K562 (cell line): ENCODE results near the gene SYNPO2. TPM values are rescaled to one million over a fixed set of nuclear protein-coding genes. Genes with fewer than 3 reads are reported as not detected.

ENCODE experiments used
- ATAC-seq: fragments of 200-7000 bp; cut with Tn5 transposase; 3 replicates; pipeline ENCODE4 v1.9.1; 2020; ENCODE audit warnings: moderate library complexity
- BruUV-seq: library from RNA; stranded (reverse); fragments of 400-500 nt; replicated peaks from 2 replicates; lab custom pipeline; 2021; lab: Mats Ljungman, UMichigan
- CTCF ChIA-PET: fragments of 300-600 bp; formaldehyde crosslinking; extraction: SDS; loops from one replicate; lab custom pipeline; 2021; ENCODE audit warnings: low intra/inter-chr PET ratio; lab: Yijun Ruan, JAX
- POLR2A ChIA-PET: fragments of 300-600, 350-650 bp; sonication (Branson Sonifier 250); formaldehyde crosslinking; extraction: SDS; loops from one replicate; lab custom pipeline; 2021; ENCODE audit warnings: antibody characterized with exemption, inconsistent platforms; lab: Yijun Ruan, JAX
- DNase-seq, 4 experiments: peaks; one replicate each; pipeline versions ENCODE4 v3.0.0 to v3.0.0-alpha.2; 2011 to 2018; ENCODE audit warnings: low spot score in 3 of 4, mixed read lengths in 3 of 4; ENCODE audit errors: extremely low read depth in 1 of 4
- FAIRE-seq: peaks from 2 replicates; lab custom pipeline; 2011; peaks lifted over from hg19 to GRCh38; lab: Jason Lieb, UNC
- H2AFZ ChIP-seq: 2 replicates; pipeline ENCODE4 v1.6.0; 2011; ENCODE audit warnings: low read depth, low read length, control low read depth, inconsistent platforms
- H3K27ac ChIP-seq: fragments of 200-600 bp; 3 replicates; pipeline ENCODE4 v1.8.0; 2011; ENCODE audit warnings: low read depth, mild to moderate bottlenecking, control low read depth, inconsistent platforms, low read length, moderate library complexity, mixed read lengths; ENCODE audit errors: extremely low read depth
- H3K27me3 ChIP-seq, 2 experiments: fragments of 300-600 bp in 1 of 2; 2 replicates in 1 of 2; 3 replicates in 1 of 2; pipeline versions ENCODE4 v1.6.0 to v1.8.0; 2011; ENCODE audit warnings: inconsistent platforms in 2 of 2, low read length in 2 of 2, mild to moderate bottlenecking in 1 of 2, mixed read lengths in 1 of 2, moderate library complexity in 1 of 2; ENCODE audit not compliant: control insufficient read depth in 2 of 2, insufficient read depth in 2 of 2
- H3K36me3 ChIP-seq: fragments of 300-600 bp; 3 replicates; pipeline ENCODE4 v1.8.0; 2011; ENCODE audit warnings: mild to moderate bottlenecking, low read length, inconsistent platforms; ENCODE audit not compliant: control insufficient read depth, insufficient read depth
- H3K4me1 ChIP-seq, 2 experiments: fragments of 200-600 bp in 1 of 2; replicated peaks in 1 of 2; 2 replicates in 1 of 2; 3 replicates in 1 of 2; pipeline versions ENCODE4 v1.5.1 to v1.8.0; 2011; ENCODE audit warnings: inconsistent platforms in 2 of 2, low read length in 2 of 2, mild to moderate bottlenecking in 1 of 2, mixed read lengths in 1 of 2, moderate library complexity in 1 of 2; ENCODE audit not compliant: control insufficient read depth in 2 of 2, insufficient read depth in 2 of 2
- H3K4me2 ChIP-seq: 2 replicates; pipeline ENCODE4 v1.6.1; 2011; ENCODE audit warnings: low read length, control low read depth, inconsistent platforms, mixed read lengths; ENCODE audit not compliant: insufficient read depth
- H3K4me3 ChIP-seq: fragments of 200-600 bp; sonication (generic), shearing (Covaris generic); 2 replicates; pipeline ENCODE4 v1.5.1; 2016; ENCODE audit warnings: control low read depth, inconsistent platforms
- H3K79me2 ChIP-seq: fragments of 200-600 bp; 3 replicates; pipeline ENCODE4 v1.8.0; 2011; ENCODE audit warnings: low read length, inconsistent platforms; ENCODE audit not compliant: control insufficient read depth, insufficient read depth
- H3K9ac ChIP-seq, 2 experiments: 2 replicates each; pipeline versions ENCODE4 v1.6.0 to v1.6.1; 2011; ENCODE audit warnings: low read depth in 2 of 2, low read length in 2 of 2, control low read depth in 1 of 2, inconsistent platforms in 1 of 2, mild to moderate bottlenecking in 1 of 2, mixed read lengths in 1 of 2; ENCODE audit not compliant: insufficient read depth in 1 of 2
- H3K9me1 ChIP-seq: one replicate; pipeline ENCODE4 v1.6.0; 2011; ENCODE audit warnings: inconsistent platforms, mild to moderate bottlenecking, low read length, moderate library complexity; ENCODE audit not compliant: control insufficient read depth, insufficient read depth
- H3K9me3 ChIP-seq: replicated peaks from 2 replicates; pipeline ENCODE4 v1.5.1; 2011; ENCODE audit warnings: low read depth, low read length, inconsistent platforms; ENCODE audit not compliant: control insufficient read depth, insufficient read depth
- H4K20me1 ChIP-seq: replicated peaks from 2 replicates; pipeline ENCODE4 v1.6.1; 2011; ENCODE audit warnings: low read length, inconsistent platforms, mixed read lengths; ENCODE audit not compliant: control insufficient read depth, insufficient read depth
- BCL6 ChIP-seq: fragments of 250-450 bp; sonication (Bioruptor Pico); IDR thresholded peaks from 2 replicates; pipeline ENCODE4 v1.4.0; 2020
- MYC ChIP-seq, 2 experiments: fragments of 250-450 bp in 1 of 2; sonication (Bioruptor Pico) in 1 of 2; IDR thresholded peaks; 2 replicates each; pipeline versions ENCODE4 v1.5.1 to v1.6.1; 2012 to 2021; ENCODE audit warnings: low read depth in 2 of 2, borderline replicate concordance in 1 of 2, improper control_type of control experiment in 1 of 2, low read length in 1 of 2, mild to moderate bottlenecking in 1 of 2, moderate library complexity in 1 of 2
- PHF20 ChIP-seq: fragments of 450-650 bp; IDR thresholded peaks from 2 replicates; pipeline ENCODE4 v1.6.1; 2018; ENCODE audit not compliant: partially characterized antibody
- PRPF4 ChIP-seq: fragments of 200-400 bp; formaldehyde crosslinking; IDR thresholded peaks from one replicate; pipeline ENCODE4 v1.6.1; 2017; ENCODE audit warnings: low read length, low read depth, mild to moderate bottlenecking; ENCODE audit not compliant: insufficient read depth, poor library complexity, severe bottlenecking
- RHOXF2B ChIP-seq: fragments of 250-450 bp; sonication (Bioruptor Pico); conservative IDR thresholded peaks from 2 replicates; pipeline ENCODE4 v1.5.1; 2021
- YBX1 ChIP-seq: fragments of 450-650 bp; IDR thresholded peaks from 2 replicates; pipeline ENCODE4 v1.7.1; 2016; ENCODE audit warnings: mild to moderate bottlenecking
- ZNF133 ChIP-seq: fragments of 250-450 bp; sonication (Bioruptor Pico); IDR thresholded peaks from 2 replicates; pipeline ENCODE4 v1.4.0; 2020; ENCODE audit warnings: mild to moderate bottlenecking
- ZNF436 ChIP-seq: fragments of 250-450, 450-650 bp; sonication (Bioruptor Pico); formaldehyde crosslinking; IDR thresholded peaks from 2 replicates; pipeline ENCODE4 v1.7.0; 2020; ENCODE audit warnings: mild to moderate bottlenecking
- ZNF699 ChIP-seq: fragments of 250-450 bp; sonication (Bioruptor Pico); IDR thresholded peaks from 2 replicates; pipeline ENCODE4 v1.8.0; 2021; ENCODE audit warnings: mild to moderate bottlenecking, moderate library complexity; ENCODE audit not compliant: insufficient replicate concordance
- ZNF785 ChIP-seq: fragments of 250-450 bp; sonication (Bioruptor Pico); IDR thresholded peaks from 2 replicates; pipeline ENCODE4 v1.4.0; 2020; ENCODE audit warnings: mild to moderate bottlenecking
- WGBS: fragments of 100-300 bp; shearing (Covaris generic); methylation state at CpG from one replicate; pipeline ENCODE4 v1.1.6; 2016; ENCODE audit warnings: low coverage, mixed read lengths; ENCODE audit not compliant: insufficient coverage; ENCODE audit errors: missing lambda C conversion rate; 5-methylcytosine and 5-hydroxymethylcytosine counted together
- in situ Hi-C: fragments of 300-500 bp; cut with MboI; formaldehyde crosslinking; loops from 4 replicates; pipeline ENCODE4 v1.15.0; 2018; ENCODE audit warnings: inconsistent platforms, mixed read lengths
- intact Hi-C: fragments of 100-400 bp; cut with micrococcal nuclease; formaldehyde crosslinking; loops from 2 replicates; pipeline ENCODE4 v1.14.2; 2022
- polyA plus RNA-seq, 8 experiments: library from polyadenylated mRNA; depleted of rRNA in 4 of 8; stranded (reverse) in 5 of 8; unstranded in 3 of 8; fragments of >200 nt; fragmentation: Nextera tagmentation in 2 of 8; fragmentation: Illumina TruSeq in 1 of 8; extraction: Ambion mirVana in 2 of 8; extraction: Trizol in 1 of 8; gene quantifications; 2 replicates each; pipeline versions ENCODE4 v1.2.1 to v1.2.3, GENCODE V29; 2011 to 2014; ENCODE audit warnings: inconsistent platforms in 1 of 8, missing spikeins in 1 of 8
- total RNA-seq, 7 experiments: library from RNA; depleted of rRNA in 6 of 7; stranded (reverse); fragments of >200 nt in 6 of 7; fragmentation: Illumina TruSeq in 2 of 7; extraction: Trizol in 2 of 7; gene quantifications; 2 replicates each; pipeline versions ENCODE4 v1.2.1 to v1.2.3, GENCODE V29; 2011 to 2021; ENCODE audit warnings: low replicate concordance in 1 of 7
- TF ChIP-seq, protein P1 (sequence below): fragments of 250-450 bp; sonication (Bioruptor Pico); IDR thresholded peaks from 2 replicates; pipeline ENCODE4 v1.5.0; 2021
- TF ChIP-seq, protein P2 (sequence below): fragments of 250-450 bp; sonication (Bioruptor Pico); IDR thresholded peaks from 2 replicates; pipeline ENCODE4 v1.4.0; 2020

Gene SYNPO2
- total and polyA plus RNA-seq, 9 of the 15 experiments (the other 6 are each of a cell fraction or from before 2014, with no cell fraction given), result 0.03 to 0.18 TPM; not detected in 7

DNA sequence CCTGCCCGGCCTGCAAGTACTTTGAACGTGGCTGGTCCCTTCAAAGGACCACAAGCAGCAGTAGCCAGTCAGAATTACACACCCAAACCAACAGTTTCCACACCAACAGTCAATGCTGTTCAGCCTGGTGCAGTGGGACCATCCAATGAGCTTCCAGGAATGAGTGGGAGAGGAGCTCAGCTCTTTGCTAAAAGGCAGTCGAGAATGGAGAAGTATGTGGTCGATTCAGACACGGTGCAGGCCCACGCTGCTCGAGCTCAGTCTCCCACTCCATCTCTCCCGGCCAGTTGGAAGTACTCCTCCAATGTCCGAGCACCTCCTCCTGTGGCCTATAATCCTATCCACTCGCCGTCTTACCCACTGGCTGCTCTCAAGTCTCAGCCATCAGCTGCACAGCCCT, 142.6 kb downstream of the SYNPO2 start:
- ChIA-PET CTCF (interaction anchor here (0.6 kb wide), 1 partner anchor 24 kb away, joined by 3 read pairs; no protein-coding TSS in a partner anchor), POLR2A (interaction anchor here (1.0 kb wide), 1 partner anchor 32 kb away, joined by 3 read pairs; no protein-coding TSS in a partner anchor)
- TF ChIP-seq, protein P1, sequence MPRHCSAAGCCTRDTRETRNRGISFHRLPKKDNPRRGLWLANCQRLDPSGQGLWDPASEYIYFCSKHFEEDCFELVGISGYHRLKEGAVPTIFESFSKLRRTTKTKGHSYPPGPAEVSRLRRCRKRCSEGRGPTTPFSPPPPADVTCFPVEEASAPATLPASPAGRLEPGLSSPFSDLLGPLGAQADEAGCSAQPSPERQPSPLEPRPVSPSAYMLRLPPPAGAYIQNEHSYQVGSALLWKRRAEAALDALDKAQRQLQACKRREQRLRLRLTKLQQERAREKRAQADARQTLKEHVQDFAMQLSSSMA (CRISPR knock-in tag), result no peak
- TF ChIP-seq ZNF133 (CRISPR knock-in tag), result no peak
- no peak for TF ChIP-seq YBX1
- no peak for TF ChIP-seq BCL6 (CRISPR knock-in tag)
- TF ChIP-seq PHF20, result no peak
- no peak for TF ChIP-seq RHOXF2B (CRISPR knock-in tag)
- no peak for TF ChIP-seq PRPF4
- no peak for TF ChIP-seq ZNF436 (CRISPR knock-in tag)
- no peak for TF ChIP-seq MYC (IDR thresholded peaks at IDR 0.05; ENCODE audit: low read depth, low read length)
- no peak for TF ChIP-seq MYC (CRISPR knock-in tag; IDR thresholded peaks at IDR 0.05; ENCODE audit: borderline replicate concordance, low read depth)
- TF ChIP-seq ZNF785 (CRISPR knock-in tag), result no peak
- TF ChIP-seq, protein P2, sequence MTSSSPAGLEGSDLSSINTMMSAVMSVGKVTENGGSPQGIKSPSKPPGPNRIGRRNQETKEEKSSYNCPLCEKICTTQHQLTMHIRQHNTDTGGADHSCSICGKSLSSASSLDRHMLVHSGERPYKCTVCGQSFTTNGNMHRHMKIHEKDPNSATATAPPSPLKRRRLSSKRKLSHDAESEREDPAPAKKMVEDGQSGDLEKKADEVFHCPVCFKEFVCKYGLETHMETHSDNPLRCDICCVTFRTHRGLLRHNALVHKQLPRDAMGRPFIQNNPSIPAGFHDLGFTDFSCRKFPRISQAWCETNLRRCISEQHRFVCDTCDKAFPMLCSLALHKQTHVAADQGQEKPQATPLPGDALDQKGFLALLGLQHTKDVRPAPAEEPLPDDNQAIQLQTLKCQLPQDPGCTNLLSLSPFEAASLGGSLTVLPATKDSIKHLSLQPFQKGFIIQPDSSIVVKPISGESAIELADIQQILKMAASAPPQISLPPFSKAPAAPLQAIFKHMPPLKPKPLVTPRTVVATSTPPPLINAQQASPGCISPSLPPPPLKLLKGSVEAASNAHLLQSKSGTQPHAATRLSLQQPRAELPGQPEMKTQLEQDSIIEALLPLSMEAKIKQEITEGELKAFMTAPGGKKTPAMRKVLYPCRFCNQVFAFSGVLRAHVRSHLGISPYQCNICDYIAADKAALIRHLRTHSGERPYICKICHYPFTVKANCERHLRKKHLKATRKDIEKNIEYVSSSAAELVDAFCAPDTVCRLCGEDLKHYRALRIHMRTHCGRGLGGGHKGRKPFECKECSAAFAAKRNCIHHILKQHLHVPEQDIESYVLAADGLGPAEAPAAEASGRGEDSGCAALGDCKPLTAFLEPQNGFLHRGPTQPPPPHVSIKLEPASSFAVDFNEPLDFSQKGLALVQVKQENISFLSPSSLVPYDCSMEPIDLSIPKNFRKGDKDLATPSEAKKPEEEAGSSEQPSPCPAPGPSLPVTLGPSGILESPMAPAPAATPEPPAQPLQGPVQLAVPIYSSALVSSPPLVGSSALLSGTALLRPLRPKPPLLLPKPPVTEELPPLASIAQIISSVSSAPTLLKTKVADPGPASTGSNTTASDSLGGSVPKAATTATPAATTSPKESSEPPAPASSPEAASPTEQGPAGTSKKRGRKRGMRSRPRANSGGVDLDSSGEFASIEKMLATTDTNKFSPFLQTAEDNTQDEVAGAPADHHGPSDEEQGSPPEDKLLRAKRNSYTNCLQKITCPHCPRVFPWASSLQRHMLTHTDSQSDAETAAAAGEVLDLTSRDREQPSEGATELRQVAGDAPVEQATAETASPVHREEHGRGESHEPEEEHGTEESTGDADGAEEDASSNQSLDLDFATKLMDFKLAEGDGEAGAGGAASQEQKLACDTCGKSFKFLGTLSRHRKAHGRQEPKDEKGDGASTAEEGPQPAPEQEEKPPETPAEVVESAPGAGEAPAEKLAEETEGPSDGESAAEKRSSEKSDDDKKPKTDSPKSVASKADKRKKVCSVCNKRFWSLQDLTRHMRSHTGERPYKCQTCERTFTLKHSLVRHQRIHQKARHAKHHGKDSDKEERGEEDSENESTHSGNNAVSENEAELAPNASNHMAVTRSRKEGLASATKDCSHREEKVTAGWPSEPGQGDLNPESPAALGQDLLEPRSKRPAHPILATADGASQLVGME (CRISPR knock-in tag), result no peak
- TF ChIP-seq ZNF699 (CRISPR knock-in tag), result no peak
- no peak overlapping the region for H3K9ac ChIP-seq
- no peaks in the 10 kb centered on the region for H4K20me1 ChIP-seq
- no peak overlapping the region for H3K4me2 ChIP-seq
- H3K27me3 ChIP-seq, result peaks cover 9 to 36% of the 10 kb centered on the region in 2 experiments; a peak in 4 of 5 replicates
- H3K79me2 ChIP-seq, result no peaks in the 10 kb centered on the region
- ATAC-seq (no peak), DNase-seq (no peak), FAIRE-seq (no peak)
- no peaks in the 10 kb centered on the region for H3K9me3 ChIP-seq
- no TSS peak for BruUV-seq
- H3K36me3 ChIP-seq, result no peaks in the 10 kb centered on the region
- no peaks in the 10 kb centered on the region for H3K4me1 ChIP-seq
- in situ Hi-C loops (no loop called here), intact Hi-C loops (no loop called here)
- no peak overlapping the region for H2AFZ ChIP-seq
- H3K27ac ChIP-seq, result no peak overlapping the region
- no peaks in the 10 kb centered on the region for H3K9me1 ChIP-seq
- H3K4me3 ChIP-seq, result no peak overlapping the region
- WGBS, result 1% methylated on average over 11 of the region's 11 CpGs
